CD14-positive monocyte (primary cell): ENCODE measurements around the gene EXOC2. TPM values are rescaled to one million over a fixed set of nuclear protein-coding genes. Genes with fewer than 3 reads are reported as not detected.

ENCODE experiments used
- DNase-seq, 3 donors: peaks; one replicate each; pipeline ENCODE4 v3.0.0-alpha.2; 2011 to 2022
- H2AFZ ChIP-seq: 2 replicates; pipeline ENCODE4 v1.6.0; 2012; ENCODE audit warnings: mild to moderate bottlenecking, low read depth, low read length, inconsistent platforms; ENCODE audit not compliant: insufficient read depth, poor library complexity, severe bottlenecking
- H3K27ac ChIP-seq, 2 donors: 1 replicate in 1 of 2; 2 replicates in 1 of 2; pipeline ENCODE4 v1.5.1; 2012 to 2013; ENCODE audit warnings: low read length in 2 of 2, control low read depth in 1 of 2, inconsistent platforms in 1 of 2, low read depth in 1 of 2, mild to moderate bottlenecking in 1 of 2
- H3K27me3 ChIP-seq, 2 donors: one replicate each; pipeline versions ENCODE4 v1.6.0 to v1.6.1; 2011 to 2013; ENCODE audit warnings: low read length in 2 of 2; ENCODE audit not compliant: control insufficient read depth in 2 of 2, insufficient read depth in 2 of 2
- H3K36me3 ChIP-seq, 2 donors: replicated peaks in 1 of 2; 1 replicate in 1 of 2; 2 replicates in 1 of 2; pipeline versions ENCODE4 v1.5.1 to v1.6.1; 2012 to 2013; ENCODE audit warnings: low read length in 2 of 2, control low read depth in 1 of 2, inconsistent platforms in 1 of 2, mild to moderate bottlenecking in 1 of 2; ENCODE audit not compliant: insufficient read depth in 2 of 2, control insufficient read depth in 1 of 2
- H3K4me1 ChIP-seq, 2 donors: 1 replicate in 1 of 2; 2 replicates in 1 of 2; pipeline versions ENCODE4 v1.5.1 to v1.6.1; 2012 to 2013; ENCODE audit warnings: low read length in 2 of 2, control low read depth in 1 of 2, inconsistent platforms in 1 of 2, mild to moderate bottlenecking in 1 of 2, moderate library complexity in 1 of 2; ENCODE audit not compliant: insufficient read depth in 2 of 2, control insufficient read depth in 1 of 2
- H3K4me2 ChIP-seq: replicated peaks from 2 replicates; pipeline ENCODE3; 2012; ENCODE audit warnings: low read length, moderate library complexity, mild to moderate bottlenecking; ENCODE audit not compliant: poor library complexity, severe bottlenecking; ENCODE audit errors: extremely low read depth
- H3K4me3 ChIP-seq, 3 experiments: fragments of 200-600 bp in 1 of 3; sonication (generic) in 1 of 3; replicated peaks in 1 of 3; 1 replicate in 2 of 3; 2 replicates in 1 of 3; pipeline ENCODE4 v1.5.1; 2011 to 2013; ENCODE audit warnings: low read length in 3 of 3, mild to moderate bottlenecking in 3 of 3, control low read depth in 2 of 3, low read depth in 2 of 3, inconsistent platforms in 1 of 3, moderate library complexity in 1 of 3
- H3K79me2 ChIP-seq: 2 replicates; pipeline ENCODE4 v1.6.0; 2012; ENCODE audit warnings: mild to moderate bottlenecking, control low read depth, inconsistent platforms, low read length, moderate library complexity; ENCODE audit not compliant: insufficient read depth
- H3K9ac ChIP-seq: 2 replicates; pipeline ENCODE4 v1.6.0; 2017; ENCODE audit warnings: low read length, mild to moderate bottlenecking; ENCODE audit not compliant: insufficient read depth, poor library complexity, severe bottlenecking
- H3K9me3 ChIP-seq, 2 donors: replicated peaks in 1 of 2; 1 replicate in 1 of 2; 2 replicates in 1 of 2; pipeline versions ENCODE4 v1.5.1 to v1.6.1; 2012 to 2013; ENCODE audit warnings: low read length in 2 of 2, control low read depth in 1 of 2; ENCODE audit not compliant: control insufficient read depth in 1 of 2, insufficient read depth in 1 of 2
- H4K20me1 ChIP-seq: 2 replicates; pipeline ENCODE4 v1.6.0; 2012; ENCODE audit warnings: mild to moderate bottlenecking, low read length, control low read depth, moderate library complexity; ENCODE audit not compliant: insufficient read depth
- H3K27ac Mint-ChIP-seq, 7 donors: one replicate each; pipeline ENCODE4 v1.8.0; 2020; ENCODE audit warnings: mild to moderate bottlenecking in 7 of 7, mixed read lengths in 7 of 7, moderate library complexity in 6 of 7, inconsistent platforms in 2 of 7
- H3K27me3 Mint-ChIP-seq, 3 donors: one replicate each; pipeline ENCODE4 v1.8.0; 2021 to 2022; ENCODE audit warnings: low read depth in 3 of 3, mild to moderate bottlenecking in 3 of 3, mixed read lengths in 3 of 3, moderate library complexity in 3 of 3, inconsistent platforms in 1 of 3
- H3K36me3 Mint-ChIP-seq, 2 donors: one replicate each; pipeline ENCODE4 v1.8.0; 2020; ENCODE audit warnings: mixed read lengths in 2 of 2, inconsistent platforms in 1 of 2, mild to moderate bottlenecking in 1 of 2
- H3K4me1 Mint-ChIP-seq: one replicate; pipeline ENCODE4 v1.8.0; 2020; ENCODE audit warnings: mild to moderate bottlenecking, mixed read lengths
- H3K4me3 Mint-ChIP-seq, 2 donors: one replicate each; pipeline ENCODE4 v1.8.0; 2020; ENCODE audit warnings: mild to moderate bottlenecking in 2 of 2, mixed read lengths in 2 of 2, moderate library complexity in 1 of 2
- H3K9me3 Mint-ChIP-seq, 7 donors: one replicate each; pipeline ENCODE4 v1.8.0; 2020 to 2022; ENCODE audit warnings: mixed read lengths in 7 of 7, mild to moderate bottlenecking in 6 of 7, moderate library complexity in 6 of 7, inconsistent platforms in 2 of 7
- CTCF ChIP-seq: fragments of 200-600 bp; IDR thresholded peaks from one replicate; pipeline ENCODE4 v1.8.0; 2022; ENCODE audit warnings: antibody characterized with exemption, mild to moderate bottlenecking
- WGBS: methylation state at CpG from one replicate; pipeline ENCODE4 v1.1.5; 2013; ENCODE audit warnings: missing lambda C conversion rate; ENCODE audit not compliant: insufficient coverage; 5-methylcytosine and 5-hydroxymethylcytosine counted together
- intact Hi-C, 2 donors: fragments of 100-400 bp; cut with micrococcal nuclease; formaldehyde crosslinking; loops; one replicate each; pipeline versions ENCODE4 v1.15.0 to v1.15.1; 2023
- polyA plus RNA-seq, 3 donors: library from polyadenylated mRNA; depleted of rRNA in 1 of 3; unstranded in 2 of 3; stranded (reverse) in 1 of 3; fragments of 300-500 nt in 2 of 3; fragments of >200 nt in 1 of 3; fragmentation: Illumina TruSeq in 2 of 3; gene quantifications; 1 replicate in 2 of 3; 2 replicates in 1 of 3; pipeline ENCODE4 v1.2.3, GENCODE V29; 2012 to 2021

EXOC2 gene
- polyA plus RNA-seq, 3 donors: 7.5 to 15.5 (median 12.0) TPM

- no peak overlapping the region for H3K27ac Mint-ChIP-seq
- no peaks in the 10 kb centered on the region for H4K20me1 ChIP-seq
These were observed 199.1 kb downstream of the EXOC2 start for GRCh38 chr6:493840-494239.

GRCh38 chr6:492816-493414 lies 200.0 kb downstream of the EXOC2 start:
- H3K9me3 Mint-ChIP-seq: no peaks in the 10 kb centered on the region
- no peak overlapping the region for H3K27ac Mint-ChIP-seq
- no peak overlapping the region for H3K4me3 Mint-ChIP-seq
- DNase-seq: no peak
- no peaks in the 10 kb centered on the region for H3K27me3 Mint-ChIP-seq
- peaks cover 51 to 58% of the 10 kb centered on the region in 2 donors for H3K36me3 Mint-ChIP-seq
- no peak overlapping the region for H2AFZ ChIP-seq
- WGBS: no CpG with 5 or more reads among the region's 2 CpGs
- H3K9me3 ChIP-seq: no peaks in the 10 kb centered on the region
- peaks cover 17 to 32% of the 10 kb centered on the region in 2 donors for H3K36me3 ChIP-seq
- H3K4me3 ChIP-seq: no peak overlapping the region
- H4K20me1 ChIP-seq: no peaks in the 10 kb centered on the region
- no peak overlapping the region for H3K27ac ChIP-seq
- TF ChIP-seq CTCF: no peak
- H3K79me2 ChIP-seq: no peaks in the 10 kb centered on the region
- intact Hi-C loops: no loop called here
- no peaks in the 10 kb centered on the region for H3K27me3 ChIP-seq
- no peak overlapping the region for H3K4me2 ChIP-seq
- no peak overlapping the region for H3K9ac ChIP-seq
- no peaks in the 10 kb centered on the region for H3K4me1 Mint-ChIP-seq
- H3K4me1 ChIP-seq: no peaks in the 10 kb centered on the region

More at GRCh38 chr6:493840-494239, 199.1 kb downstream of the EXOC2 start:
- H3K4me1 ChIP-seq: no peaks in the 10 kb centered on the region
- TF ChIP-seq CTCF: no peak
- WGBS: no CpG with 5 or more reads among the region's 6 CpGs
- no peak for DNase-seq
- intact Hi-C loops: no loop called here
- H3K4me3 ChIP-seq: no peak overlapping the region
- H3K79me2 ChIP-seq: no peaks in the 10 kb centered on the region
- no peaks in the 10 kb centered on the region for H3K27me3 Mint-ChIP-seq
- peaks cover 51 to 55% of the 10 kb centered on the region in 2 donors for H3K36me3 Mint-ChIP-seq
- peaks cover 14 to 28% of the 10 kb centered on the region in 2 donors for H3K36me3 ChIP-seq
- no peaks in the 10 kb centered on the region for H3K9me3 ChIP-seq
- H3K4me1 Mint-ChIP-seq: no peaks in the 10 kb centered on the region
- H3K4me2 ChIP-seq: no peak overlapping the region
- H3K9me3 Mint-ChIP-seq: no peaks in the 10 kb centered on the region
- H3K27ac ChIP-seq: no peak overlapping the region
- no peaks in the 10 kb centered on the region for H3K27me3 ChIP-seq
- no peak overlapping the region for H3K4me3 Mint-ChIP-seq
- H2AFZ ChIP-seq: no peak overlapping the region
- no peak overlapping the region for H3K9ac ChIP-seq
